H1 (cell line): ENCODE data around the gene FIZ1. TPM values are rescaled to one million over a fixed set of nuclear protein-coding genes. Genes with fewer than 3 reads are reported as not detected.

Experiments
- CTCF ChIA-PET: fragments of 300-600 bp; sonication (Branson Sonifier 250); formaldehyde crosslinking; loops from one replicate; lab custom pipeline; 2021; ENCODE audit not compliant: partially characterized antibody; lab: Charles Lee
- POLR2A ChIA-PET: fragments of 300-600 bp; sonication (Branson Sonifier 250); formaldehyde crosslinking; loops from one replicate; lab custom pipeline; 2021; ENCODE audit warnings: inconsistent platforms; ENCODE audit not compliant: partially characterized antibody; lab: Charles Lee
- DNase-seq, 2 experiments: peaks; one replicate each; pipeline versions ENCODE4 v3.0.0 to v3.0.0-alpha.2; 2010 to 2022; ENCODE audit warnings: low spot score in 2 of 2, low read depth in 1 of 2, mixed read lengths in 1 of 2
- FAIRE-seq: peaks from 2 replicates; lab custom pipeline; 2011; peaks lifted over from hg19 to GRCh38; lab: Jason Lieb, UNC
- H2AFZ ChIP-seq: 2 replicates; pipeline ENCODE4 v1.8.1; 2012; ENCODE audit warnings: low read length, inconsistent platforms
- H2AK5ac ChIP-seq: 2 replicates; pipeline ENCODE4 v1.6.1; 2013; ENCODE audit warnings: low read depth, low read length
- H2BK120ac ChIP-seq: replicated peaks from 2 replicates; pipeline ENCODE3; 2013; ENCODE audit warnings: low read depth, low read length, inconsistent platforms
- H2BK12ac ChIP-seq: 2 replicates; pipeline ENCODE4 v1.6.1; 2013; ENCODE audit warnings: low read depth, low read length
- H2BK15ac ChIP-seq: 2 replicates; pipeline ENCODE4 v1.6.1; 2013; ENCODE audit warnings: low read length
- H2BK20ac ChIP-seq: 2 replicates; pipeline ENCODE4 v1.6.1; 2013; ENCODE audit warnings: low read length
- H2BK5ac ChIP-seq: 2 replicates; pipeline ENCODE4 v1.6.1; 2013; ENCODE audit warnings: low read depth, low read length
- H3K14ac ChIP-seq: 2 replicates; pipeline ENCODE4 v1.6.1; 2013; ENCODE audit warnings: inconsistent platforms; ENCODE audit not compliant: insufficient read length
- H3K18ac ChIP-seq: 2 replicates; pipeline ENCODE4 v1.6.1; 2013; ENCODE audit warnings: low read length; ENCODE audit errors: extremely low read depth
- H3K23ac ChIP-seq: 2 replicates; pipeline ENCODE4 v1.6.1; 2013; ENCODE audit warnings: inconsistent platforms; ENCODE audit not compliant: insufficient read length
- H3K23me2 ChIP-seq: 2 replicates; pipeline ENCODE4 v1.6.1; 2013; ENCODE audit warnings: low read depth, low read length
- H3K27ac ChIP-seq: 2 replicates; pipeline ENCODE4 v1.6.1; 2011; ENCODE audit warnings: low read depth, low read length, inconsistent platforms
- H3K27me3 ChIP-seq, 4 experiments: replicated peaks in 1 of 4; 1 replicate in 1 of 4; 2 replicates in 3 of 4; pipeline versions ENCODE4 v1.6.1 to v1.8.1; 2011 to 2013; ENCODE audit warnings: low read length in 3 of 4, mild to moderate bottlenecking in 3 of 4, inconsistent platforms in 2 of 4, mixed read lengths in 2 of 4, moderate library complexity in 1 of 4; ENCODE audit not compliant: control insufficient read depth in 3 of 4, insufficient read depth in 3 of 4; ENCODE audit errors: extremely low read depth in 1 of 4
- H3K36me3 ChIP-seq, 4 experiments: 2 replicates each; pipeline versions ENCODE4 v1.6.1 to v1.8.1; 2011 to 2013; ENCODE audit warnings: mild to moderate bottlenecking in 4 of 4, low read length in 3 of 4, moderate library complexity in 2 of 4, control low read depth in 1 of 4, inconsistent platforms in 1 of 4; ENCODE audit not compliant: insufficient read depth in 4 of 4, control insufficient read depth in 2 of 4
- H3K4ac ChIP-seq: replicated peaks from 2 replicates; pipeline ENCODE3; 2013; ENCODE audit warnings: low read length, low read depth, mixed read lengths, inconsistent platforms; ENCODE audit not compliant: insufficient read length
- H3K4me1 ChIP-seq, 4 experiments: replicated peaks in 1 of 4; 1 replicate in 1 of 4; 2 replicates in 3 of 4; pipeline versions ENCODE4 v1.6.1 to v1.8.1; 2011 to 2013; ENCODE audit warnings: low read length in 3 of 4, inconsistent platforms in 2 of 4, mixed read lengths in 1 of 4; ENCODE audit not compliant: insufficient read depth in 4 of 4, control insufficient read depth in 3 of 4
- H3K4me2 ChIP-seq, 2 experiments: 2 replicates each; pipeline versions ENCODE4 v1.6.1 to v1.8.1; 2011 to 2013; ENCODE audit warnings: low read depth in 2 of 2, low read length in 2 of 2, control low read depth in 1 of 2, inconsistent platforms in 1 of 2, mild to moderate bottlenecking in 1 of 2; ENCODE audit not compliant: insufficient read depth in 1 of 2
- H3K4me3 ChIP-seq, 4 experiments: fragments of 200-600, 300-600 bp in 1 of 4; sonication (generic), shearing (Covaris generic), sonication (Bioruptor Twin) in 1 of 4; 2 replicates each; pipeline versions ENCODE4 v1.5.1 to v1.8.1; 2011 to 2016; ENCODE audit warnings: low read length in 4 of 4, low read depth in 3 of 4, control low read depth in 2 of 4, inconsistent platforms in 2 of 4, mild to moderate bottlenecking in 2 of 4, mixed read lengths in 1 of 4, moderate library complexity in 1 of 4; ENCODE audit not compliant: insufficient read depth in 2 of 4; ENCODE audit errors: extremely low read depth in 1 of 4
- H3K56ac ChIP-seq: replicated peaks from 2 replicates; pipeline ENCODE3; 2013; ENCODE audit warnings: low read depth, mild to moderate bottlenecking, mixed read lengths, low read length, inconsistent platforms; ENCODE audit not compliant: insufficient read length
- H3K79me1 ChIP-seq: 2 replicates; pipeline ENCODE4 v1.6.1; 2013; ENCODE audit warnings: low read depth, low read length, control low read depth
- H3K79me2 ChIP-seq, 2 experiments: 2 replicates each; pipeline versions ENCODE4 v1.6.1 to v1.8.1; 2012 to 2013; ENCODE audit warnings: low read length in 2 of 2, mild to moderate bottlenecking in 2 of 2, inconsistent platforms in 1 of 2; ENCODE audit not compliant: insufficient read depth in 2 of 2, control insufficient read depth in 1 of 2
- H3K9ac ChIP-seq, 4 experiments: replicated peaks in 1 of 4; 1 replicate in 1 of 4; 2 replicates in 3 of 4; pipeline versions ENCODE4 v1.6.1 to v1.8.1; 2011 to 2013; ENCODE audit warnings: low read depth in 3 of 4, low read length in 3 of 4, control low read depth in 2 of 4, mild to moderate bottlenecking in 2 of 4, moderate library complexity in 2 of 4, inconsistent platforms in 1 of 4; ENCODE audit errors: extremely low read depth in 1 of 4
- H3K9me3 ChIP-seq, 2 experiments: 2 replicates each; pipeline versions ENCODE4 v1.6.1 to v1.8.1; 2012 to 2013; ENCODE audit warnings: mild to moderate bottlenecking in 2 of 2, moderate library complexity in 2 of 2, control low read depth in 1 of 2, inconsistent platforms in 1 of 2, low read depth in 1 of 2, low read length in 1 of 2, mixed read lengths in 1 of 2; ENCODE audit not compliant: insufficient read depth in 2 of 2
- H4K20me1 ChIP-seq, 2 experiments: replicated peaks in 1 of 2; 2 replicates each; pipeline versions ENCODE3 to v1.8.1; 2011 to 2013; ENCODE audit warnings: inconsistent platforms in 2 of 2, low read length in 2 of 2, mild to moderate bottlenecking in 1 of 2; ENCODE audit not compliant: insufficient read depth in 2 of 2, control insufficient read depth in 1 of 2
- H4K5ac ChIP-seq: 2 replicates; pipeline ENCODE4 v1.6.1; 2013; ENCODE audit warnings: low read length, low read depth, mixed read lengths, inconsistent platforms; ENCODE audit not compliant: insufficient read length
- H4K8ac ChIP-seq: 2 replicates; pipeline ENCODE4 v1.8.0; 2013; ENCODE audit warnings: mild to moderate bottlenecking, moderate library complexity, low read length, inconsistent platforms; ENCODE audit not compliant: insufficient read depth; ENCODE audit errors: extremely low read depth
- H4K91ac ChIP-seq: replicated peaks from 2 replicates; pipeline ENCODE3; 2013; ENCODE audit warnings: low read length, mixed read lengths, inconsistent platforms; ENCODE audit not compliant: insufficient read length
- ATF3 ChIP-seq: IDR thresholded peaks from 2 replicates; pipeline ENCODE4 v1.6.1; 2011; ENCODE audit warnings: low read depth, mild to moderate bottlenecking, low read length; ENCODE audit not compliant: insufficient read depth
- CBX5 ChIP-seq: fragments of 300-800, 300-1000 bp; sonication (generic); IDR thresholded peaks from 2 replicates; pipeline ENCODE4 v1.7.1; 2016; ENCODE audit warnings: antibody characterized with exemption, low read length, low read depth
- CTBP2 ChIP-seq: IDR thresholded peaks from 2 replicates; pipeline ENCODE4 v1.7.0; 2011; ENCODE audit warnings: borderline replicate concordance, mild to moderate bottlenecking, moderate library complexity, mixed read lengths, low read length; ENCODE audit not compliant: insufficient read depth, insufficient read length
- KDM1A ChIP-seq: fragments of 200-600, 300-600 bp; sonication (generic); IDR thresholded peaks from 2 replicates; pipeline ENCODE4 v1.7.1; 2016; ENCODE audit warnings: mild to moderate bottlenecking, low read length, borderline replicate concordance
- PHF8 ChIP-seq: fragments of 200-600 bp; sonication (generic); conservative IDR thresholded peaks from 2 replicates; pipeline ENCODE4 v1.7.1; 2012; ENCODE audit warnings: low read depth, mild to moderate bottlenecking, inconsistent platforms, low read length, moderate library complexity
- SIRT6 ChIP-seq: IDR thresholded peaks from one replicate; pipeline ENCODE4 v1.7.1; 2012; ENCODE audit warnings: low read length, inconsistent platforms
- TAF1 ChIP-seq: IDR thresholded peaks from 2 replicates; pipeline ENCODE4 v1.6.1; 2011; ENCODE audit warnings: mild to moderate bottlenecking, low read depth, low read length
- TBP ChIP-seq: IDR thresholded peaks from 2 replicates; pipeline ENCODE4 v1.6.1; 2011; ENCODE audit warnings: low read depth, low read length, improper control_type of control experiment
- YY1 ChIP-seq: IDR thresholded peaks from 2 replicates; pipeline ENCODE4 v1.6.1; 2011; ENCODE audit warnings: low read depth, mild to moderate bottlenecking, low read length
- WGBS, 2 experiments: shearing (Covaris generic) in 1 of 2; methylation state at CpG; one replicate each; pipeline versions ENCODE4 v1.1.6 to v1.1.7; 2013 to 2015; ENCODE audit warnings: low lambda C conversion rate in 2 of 2, mixed read lengths in 2 of 2, inconsistent platforms in 1 of 2, low coverage in 1 of 2, missing lambda C conversion rate in 1 of 2; ENCODE audit not compliant: insufficient replicate concordance in 2 of 2, insufficient coverage in 1 of 2, insufficient read length in 1 of 2; ENCODE audit errors: extremely low coverage in 1 of 2, missing lambda C conversion rate in 1 of 2; 5-methylcytosine and 5-hydroxymethylcytosine counted together
- polyA plus RNA-seq, 7 experiments: library from polyadenylated mRNA; depleted of rRNA in 3 of 7; stranded (reverse) in 5 of 7; unstranded in 2 of 7; fragments of >200 nt in 5 of 7; fragments of 200-250 nt in 2 of 7; gene quantifications; 1 replicate in 5 of 7; 2 replicates in 1 of 7; 4 replicates in 1 of 7; pipeline versions ENCODE4 v1.2.1 to v1.2.3, GENCODE V29; 2011 to 2013; ENCODE audit warnings: missing spikeins in 2 of 7, mixed read lengths in 2 of 7
- total RNA-seq: library from RNA; stranded (reverse); fragmentation: NEBNext Ultra II Directional; extraction: Animal tissue kit (Norgen Biotek cat#: 25700); gene quantifications from 2 replicates; pipeline ENCODE4 v1.2.1, GENCODE V29; 2021

Gene FIZ1
- total and polyA plus RNA-seq, 2 of the 8 experiments (the other 6 are each of a cell fraction or from before 2014, with no cell fraction given): 9.1 to 18.5 TPM

- H2BK120ac ChIP-seq: no peak overlapping the region
- H3K9me3 ChIP-seq: no peaks in the 10 kb centered on the region
- no peak overlapping the region for H3K4ac ChIP-seq
- H3K36me3 ChIP-seq: no peaks in the 10 kb centered on the region
- CTCF ChIA-PET: interaction anchor here (0.8 to 1.1 kb wide), 3 partner anchors 42 to 60 kb away, joined by 3 to 4 read pairs (median 3); partner anchors contain the start of gene ZNF865
- TF ChIP-seq TAF1 (no peak), KDM1A (no peak), CBX5 (no peak), PHF8 (no peak), YY1 (no peak), ATF3 (no peak), CTBP2 (no peak), SIRT6 (no peak), TBP (no peak)
- TF ChIP-seq, all 59 proteins: peak for 0
- Histone ChIP-seq H3K27me3 (no peaks in the 10 kb centered on the region; a peak in 3 of 7 replicates), H4K5ac (no peak overlapping the region), H3K27ac (no peak overlapping the region), H2AFZ (no peak overlapping the region), H2BK12ac (peak overlapping the region; percentile 86; the same call in 1 of the 2 replicates), H3K23me2 (peaks cover 19% of the 10 kb centered on the region; the same call in 1 of the 2 replicates), H3K18ac (peak overlapping the region; percentile 60; the same call in 1 of the 2 replicates), H2BK5ac (peak overlapping the region; percentile 44; the same call in 1 of the 2 replicates), H3K79me1 (no peaks in the 10 kb centered on the region), H3K79me2 (no peaks in the 10 kb centered on the region), H4K91ac (no peak overlapping the region), H3K23ac (no peak overlapping the region), H4K8ac (no peak overlapping the region), H2AK5ac (no peak overlapping the region), H3K4me1 (peaks cover 0 to 19% (median 12%) of the 10 kb centered on the region in 4 experiments; a peak in 6 of 7 replicates), H3K56ac (no peak overlapping the region), H2BK15ac (0 out of 2 replicates have a peak overlapping the region, but pooled peaks have one; percentile 92), H3K4me2 (0 out of 4 replicates have a peak overlapping the region, but pooled peaks of 1 of the 2 experiments have one; percentile 17), H3K9ac (no peak overlapping the region), H2BK20ac (0 out of 2 replicates have a peak overlapping the region, but pooled peaks have one; percentile 90), H3K4me3 (no peak overlapping the region), H3K14ac (no peak overlapping the region), H4K20me1 (peaks cover 0 to 2% of the 10 kb centered on the region in 2 experiments)
- FAIRE-seq (no peak), DNase-seq (no peak)
- POLR2A ChIA-PET: interaction anchor here (0.7 to 1.6 kb wide), 6 partner anchors 9 to 142 kb away, joined by 3 to 6 read pairs (median 4); partner anchors contain the start of genes SBK2 and ZNF628
- WGBS, 2 experiments: 70% methylated on average over 9 of the region's 11 CpGs; no CpG with 5 or more reads in 1 of the 2 experiments
Observed at GRCh38 chr19:55546011-55546410, 53.3 kb downstream of the FIZ1 start.
